H1 (cell line): ENCODE results near the gene AGR2. TPM values are rescaled to one million over a fixed set of nuclear protein-coding genes. Genes with fewer than 3 reads are reported as not detected.

ENCODE experiments used
- CTCF ChIA-PET: fragments of 300-600 bp; sonication (Branson Sonifier 250); formaldehyde crosslinking; loops from one replicate; lab custom pipeline; 2021; ENCODE audit not compliant: partially characterized antibody; lab: Charles Lee
- POLR2A ChIA-PET: fragments of 300-600 bp; sonication (Branson Sonifier 250); formaldehyde crosslinking; loops from one replicate; lab custom pipeline; 2021; ENCODE audit warnings: inconsistent platforms; ENCODE audit not compliant: partially characterized antibody; lab: Charles Lee
- DNase-seq, 2 experiments: peaks; one replicate each; pipeline versions ENCODE4 v3.0.0 to v3.0.0-alpha.2; 2010 to 2022; ENCODE audit warnings: low spot score in 2 of 2, low read depth in 1 of 2, mixed read lengths in 1 of 2
- FAIRE-seq: peaks from 2 replicates; lab custom pipeline; 2011; peaks lifted over from hg19 to GRCh38; lab: Jason Lieb, UNC
- H2AFZ ChIP-seq: 2 replicates; pipeline ENCODE4 v1.8.1; 2012; ENCODE audit warnings: low read length, inconsistent platforms
- H2AK5ac ChIP-seq: 2 replicates; pipeline ENCODE4 v1.6.1; 2013; ENCODE audit warnings: low read depth, low read length
- H2BK120ac ChIP-seq: replicated peaks from 2 replicates; pipeline ENCODE3; 2013; ENCODE audit warnings: low read depth, low read length, inconsistent platforms
- H2BK12ac ChIP-seq: 2 replicates; pipeline ENCODE4 v1.6.1; 2013; ENCODE audit warnings: low read depth, low read length
- H2BK15ac ChIP-seq: 2 replicates; pipeline ENCODE4 v1.6.1; 2013; ENCODE audit warnings: low read length
- H2BK20ac ChIP-seq: 2 replicates; pipeline ENCODE4 v1.6.1; 2013; ENCODE audit warnings: low read length
- H2BK5ac ChIP-seq: 2 replicates; pipeline ENCODE4 v1.6.1; 2013; ENCODE audit warnings: low read depth, low read length
- H3K14ac ChIP-seq: 2 replicates; pipeline ENCODE4 v1.6.1; 2013; ENCODE audit warnings: inconsistent platforms; ENCODE audit not compliant: insufficient read length
- H3K18ac ChIP-seq: 2 replicates; pipeline ENCODE4 v1.6.1; 2013; ENCODE audit warnings: low read length; ENCODE audit errors: extremely low read depth
- H3K23ac ChIP-seq: 2 replicates; pipeline ENCODE4 v1.6.1; 2013; ENCODE audit warnings: inconsistent platforms; ENCODE audit not compliant: insufficient read length
- H3K23me2 ChIP-seq: 2 replicates; pipeline ENCODE4 v1.6.1; 2013; ENCODE audit warnings: low read depth, low read length
- H3K27ac ChIP-seq: 2 replicates; pipeline ENCODE4 v1.6.1; 2011; ENCODE audit warnings: low read depth, low read length, inconsistent platforms
- H3K27me3 ChIP-seq, 4 experiments: replicated peaks in 1 of 4; 1 replicate in 1 of 4; 2 replicates in 3 of 4; pipeline versions ENCODE4 v1.6.1 to v1.8.1; 2011 to 2013; ENCODE audit warnings: low read length in 3 of 4, mild to moderate bottlenecking in 3 of 4, inconsistent platforms in 2 of 4, mixed read lengths in 2 of 4, moderate library complexity in 1 of 4; ENCODE audit not compliant: control insufficient read depth in 3 of 4, insufficient read depth in 3 of 4; ENCODE audit errors: extremely low read depth in 1 of 4
- H3K36me3 ChIP-seq, 4 experiments: 2 replicates each; pipeline versions ENCODE4 v1.6.1 to v1.8.1; 2011 to 2013; ENCODE audit warnings: mild to moderate bottlenecking in 4 of 4, low read length in 3 of 4, moderate library complexity in 2 of 4, control low read depth in 1 of 4, inconsistent platforms in 1 of 4; ENCODE audit not compliant: insufficient read depth in 4 of 4, control insufficient read depth in 2 of 4
- H3K4ac ChIP-seq: replicated peaks from 2 replicates; pipeline ENCODE3; 2013; ENCODE audit warnings: low read length, low read depth, mixed read lengths, inconsistent platforms; ENCODE audit not compliant: insufficient read length
- H3K4me1 ChIP-seq, 4 experiments: replicated peaks in 1 of 4; 1 replicate in 1 of 4; 2 replicates in 3 of 4; pipeline versions ENCODE4 v1.6.1 to v1.8.1; 2011 to 2013; ENCODE audit warnings: low read length in 3 of 4, inconsistent platforms in 2 of 4, mixed read lengths in 1 of 4; ENCODE audit not compliant: insufficient read depth in 4 of 4, control insufficient read depth in 3 of 4
- H3K4me2 ChIP-seq, 2 experiments: 2 replicates each; pipeline versions ENCODE4 v1.6.1 to v1.8.1; 2011 to 2013; ENCODE audit warnings: low read depth in 2 of 2, low read length in 2 of 2, control low read depth in 1 of 2, inconsistent platforms in 1 of 2, mild to moderate bottlenecking in 1 of 2; ENCODE audit not compliant: insufficient read depth in 1 of 2
- H3K4me3 ChIP-seq, 4 experiments: fragments of 200-600, 300-600 bp in 1 of 4; sonication (generic), shearing (Covaris generic), sonication (Bioruptor Twin) in 1 of 4; 2 replicates each; pipeline versions ENCODE4 v1.5.1 to v1.8.1; 2011 to 2016; ENCODE audit warnings: low read length in 4 of 4, low read depth in 3 of 4, control low read depth in 2 of 4, inconsistent platforms in 2 of 4, mild to moderate bottlenecking in 2 of 4, mixed read lengths in 1 of 4, moderate library complexity in 1 of 4; ENCODE audit not compliant: insufficient read depth in 2 of 4; ENCODE audit errors: extremely low read depth in 1 of 4
- H3K56ac ChIP-seq: replicated peaks from 2 replicates; pipeline ENCODE3; 2013; ENCODE audit warnings: low read depth, mild to moderate bottlenecking, mixed read lengths, low read length, inconsistent platforms; ENCODE audit not compliant: insufficient read length
- H3K79me1 ChIP-seq: 2 replicates; pipeline ENCODE4 v1.6.1; 2013; ENCODE audit warnings: low read depth, low read length, control low read depth
- H3K79me2 ChIP-seq, 2 experiments: 2 replicates each; pipeline versions ENCODE4 v1.6.1 to v1.8.1; 2012 to 2013; ENCODE audit warnings: low read length in 2 of 2, mild to moderate bottlenecking in 2 of 2, inconsistent platforms in 1 of 2; ENCODE audit not compliant: insufficient read depth in 2 of 2, control insufficient read depth in 1 of 2
- H3K9ac ChIP-seq, 4 experiments: replicated peaks in 1 of 4; 1 replicate in 1 of 4; 2 replicates in 3 of 4; pipeline versions ENCODE4 v1.6.1 to v1.8.1; 2011 to 2013; ENCODE audit warnings: low read depth in 3 of 4, low read length in 3 of 4, control low read depth in 2 of 4, mild to moderate bottlenecking in 2 of 4, moderate library complexity in 2 of 4, inconsistent platforms in 1 of 4; ENCODE audit errors: extremely low read depth in 1 of 4
- H3K9me3 ChIP-seq, 2 experiments: 2 replicates each; pipeline versions ENCODE4 v1.6.1 to v1.8.1; 2012 to 2013; ENCODE audit warnings: mild to moderate bottlenecking in 2 of 2, moderate library complexity in 2 of 2, control low read depth in 1 of 2, inconsistent platforms in 1 of 2, low read depth in 1 of 2, low read length in 1 of 2, mixed read lengths in 1 of 2; ENCODE audit not compliant: insufficient read depth in 2 of 2
- H4K20me1 ChIP-seq, 2 experiments: replicated peaks in 1 of 2; 2 replicates each; pipeline versions ENCODE3 to v1.8.1; 2011 to 2013; ENCODE audit warnings: inconsistent platforms in 2 of 2, low read length in 2 of 2, mild to moderate bottlenecking in 1 of 2; ENCODE audit not compliant: insufficient read depth in 2 of 2, control insufficient read depth in 1 of 2
- H4K5ac ChIP-seq: 2 replicates; pipeline ENCODE4 v1.6.1; 2013; ENCODE audit warnings: low read length, low read depth, mixed read lengths, inconsistent platforms; ENCODE audit not compliant: insufficient read length
- H4K8ac ChIP-seq: 2 replicates; pipeline ENCODE4 v1.8.0; 2013; ENCODE audit warnings: mild to moderate bottlenecking, moderate library complexity, low read length, inconsistent platforms; ENCODE audit not compliant: insufficient read depth; ENCODE audit errors: extremely low read depth
- H4K91ac ChIP-seq: replicated peaks from 2 replicates; pipeline ENCODE3; 2013; ENCODE audit warnings: low read length, mixed read lengths, inconsistent platforms; ENCODE audit not compliant: insufficient read length
- HDAC6 ChIP-seq: IDR thresholded peaks from one replicate; pipeline ENCODE4 v1.7.1; 2012; ENCODE audit warnings: low read depth, mild to moderate bottlenecking, inconsistent platforms, low read length, moderate library complexity
- NANOG ChIP-seq: IDR thresholded peaks from 2 replicates; pipeline ENCODE4 v1.6.1; 2011; ENCODE audit warnings: low read length, low read depth, mild to moderate bottlenecking, inconsistent platforms; ENCODE audit not compliant: insufficient read depth, poor library complexity, severe bottlenecking
- RXRA ChIP-seq: IDR thresholded peaks from 2 replicates; pipeline ENCODE4 v1.6.1; 2011; ENCODE audit warnings: low read depth, mild to moderate bottlenecking, low read length, moderate library complexity; ENCODE audit not compliant: insufficient read depth
- TCF12 ChIP-seq: IDR thresholded peaks from 2 replicates; pipeline ENCODE4 v1.6.1; 2011; ENCODE audit warnings: low read depth, mild to moderate bottlenecking, low read length
- WGBS, 2 experiments: shearing (Covaris generic) in 1 of 2; methylation state at CpG; one replicate each; pipeline versions ENCODE4 v1.1.6 to v1.1.7; 2013 to 2015; ENCODE audit warnings: low lambda C conversion rate in 2 of 2, mixed read lengths in 2 of 2, inconsistent platforms in 1 of 2, low coverage in 1 of 2, missing lambda C conversion rate in 1 of 2; ENCODE audit not compliant: insufficient replicate concordance in 2 of 2, insufficient coverage in 1 of 2, insufficient read length in 1 of 2; ENCODE audit errors: extremely low coverage in 1 of 2, missing lambda C conversion rate in 1 of 2; 5-methylcytosine and 5-hydroxymethylcytosine counted together
- polyA plus RNA-seq, 7 experiments: library from polyadenylated mRNA; depleted of rRNA in 3 of 7; stranded (reverse) in 5 of 7; unstranded in 2 of 7; fragments of >200 nt in 5 of 7; fragments of 200-250 nt in 2 of 7; gene quantifications; 1 replicate in 5 of 7; 2 replicates in 1 of 7; 4 replicates in 1 of 7; pipeline versions ENCODE4 v1.2.1 to v1.2.3, GENCODE V29; 2011 to 2013; ENCODE audit warnings: missing spikeins in 2 of 7, mixed read lengths in 2 of 7
- total RNA-seq: library from RNA; stranded (reverse); fragmentation: NEBNext Ultra II Directional; extraction: Animal tissue kit (Norgen Biotek cat#: 25700); gene quantifications from 2 replicates; pipeline ENCODE4 v1.2.1, GENCODE V29; 2021

Gene AGR2
- total and polyA plus RNA-seq, 2 of the 8 experiments (the other 6 are each of a cell fraction or from before 2014, with no cell fraction given) = not detected

GRCh38 chr7:16745645-16746044 lies 59.2 kb downstream of the AGR2 start:
- Histone ChIP-seq H3K9me3 (no peaks in the 10 kb centered on the region), H3K79me2 (no peaks in the 10 kb centered on the region), H3K36me3 (no peaks in the 10 kb centered on the region), H2BK12ac (no peak overlapping the region), H3K27me3 (no peaks in the 10 kb centered on the region), H3K4ac (no peak overlapping the region), H3K56ac (no peak overlapping the region), H2BK15ac (no peak overlapping the region), H3K4me3 (no peak overlapping the region), H2BK5ac (no peak overlapping the region), H3K27ac (no peak overlapping the region), H3K9ac (no peak overlapping the region), H3K79me1 (no peaks in the 10 kb centered on the region), H3K14ac (no peak overlapping the region), H4K91ac (no peak overlapping the region), H3K23me2 (no peaks in the 10 kb centered on the region), H3K4me1 (peaks cover 0 to 10% (median 7%) of the 10 kb centered on the region in 4 experiments; a peak in 5 of 7 replicates), H2BK20ac (no peak overlapping the region), H2AFZ (no peak overlapping the region), H2AK5ac (no peak overlapping the region), H4K20me1 (no peaks in the 10 kb centered on the region), H4K5ac (no peak overlapping the region), H3K4me2 (no peak overlapping the region), H2BK120ac (no peak overlapping the region), H4K8ac (no peak overlapping the region), H3K18ac (no peak overlapping the region), H3K23ac (no peak overlapping the region)
- ChIA-PET CTCF (interaction anchor here (0.6 to 1.4 kb wide), 3 partner anchors 8 to 141 kb away, joined by 3 to 4 read pairs (median 3); no protein-coding TSS in a partner anchor), POLR2A (interaction anchor here (1.3 kb wide), 1 partner anchor 10 kb away, joined by 3 read pairs; no protein-coding TSS in a partner anchor)
- FAIRE-seq (no peak), DNase-seq (no peak)
- TF ChIP-seq RXRA (no peak), TCF12 (no peak), HDAC6 (no peak), NANOG (no peak)
- 41% methylated on average over 2 of the region's 2 CpGs; no CpG with 5 or more reads in 1 of the 2 experiments for WGBS, 2 experiments
